ENCODE data around the gene KCNJ10.

Gene KCNJ10

DNA sequence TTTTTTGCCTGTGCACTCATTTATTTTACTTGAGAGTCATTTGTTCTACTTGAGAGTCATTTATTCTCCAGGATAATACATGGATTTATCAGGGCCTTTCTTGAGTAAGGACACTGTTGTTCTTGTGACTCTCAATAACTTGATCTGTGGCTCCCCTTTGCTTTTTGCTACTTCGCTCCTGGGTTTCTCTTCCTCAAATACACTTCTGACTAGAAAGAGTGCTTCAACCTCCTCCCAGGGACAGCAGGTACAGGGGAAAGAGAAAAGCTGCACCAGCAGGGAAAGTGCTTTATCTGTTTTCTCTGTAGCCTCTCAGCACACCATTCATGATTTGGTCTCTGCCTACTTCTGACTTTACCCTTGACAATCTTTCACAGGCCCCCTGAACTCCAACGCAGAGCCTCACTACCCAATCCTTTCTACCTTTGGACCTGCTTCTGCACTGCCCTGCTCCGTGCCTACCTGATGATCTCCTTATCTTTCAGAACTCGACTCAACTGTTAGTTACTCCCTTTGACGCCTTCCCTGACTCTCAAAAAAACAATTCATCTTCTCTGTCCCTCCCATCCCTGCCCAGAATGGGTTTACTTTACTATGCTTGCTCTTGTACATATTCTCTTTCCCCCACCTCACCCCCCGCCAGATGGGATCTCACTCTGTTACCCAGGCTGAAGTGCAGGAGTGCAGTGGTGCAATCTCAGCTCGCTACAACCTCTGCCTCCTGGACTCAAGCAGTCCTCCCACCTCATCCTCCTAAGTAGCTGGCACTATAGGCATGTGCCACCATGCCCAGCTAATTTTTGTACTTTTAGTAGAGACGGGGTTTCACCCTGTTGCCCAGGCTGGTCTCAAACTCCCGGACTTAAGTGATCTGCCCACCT lies 22.6 kb downstream of the KCNJ10 start:
- TF ChIP-seq CTCF (IDR thresholded peaks at IDR 0.05; ENCODE audit: insufficient read depth, low read length, missing control alignments) = no peak
- H3K4me3 ChIP-seq (ENCODE audit: low read depth, low read length) = peak overlapping the region; percentile 15; the same call in 1 of the 2 replicates
- no peak for DNase-seq (ENCODE audit: low read depth, low spot score)
- ChIA-PET POLR2A (no interaction called here), CTCF (interaction anchor here (0.7 to 5.5 kb wide), 15 partner anchors 8 to 205 kb away, joined by 3 to 94 read pairs (median 15); partner anchors contain the start of genes KCNJ9 and PIGM)

DNA sequence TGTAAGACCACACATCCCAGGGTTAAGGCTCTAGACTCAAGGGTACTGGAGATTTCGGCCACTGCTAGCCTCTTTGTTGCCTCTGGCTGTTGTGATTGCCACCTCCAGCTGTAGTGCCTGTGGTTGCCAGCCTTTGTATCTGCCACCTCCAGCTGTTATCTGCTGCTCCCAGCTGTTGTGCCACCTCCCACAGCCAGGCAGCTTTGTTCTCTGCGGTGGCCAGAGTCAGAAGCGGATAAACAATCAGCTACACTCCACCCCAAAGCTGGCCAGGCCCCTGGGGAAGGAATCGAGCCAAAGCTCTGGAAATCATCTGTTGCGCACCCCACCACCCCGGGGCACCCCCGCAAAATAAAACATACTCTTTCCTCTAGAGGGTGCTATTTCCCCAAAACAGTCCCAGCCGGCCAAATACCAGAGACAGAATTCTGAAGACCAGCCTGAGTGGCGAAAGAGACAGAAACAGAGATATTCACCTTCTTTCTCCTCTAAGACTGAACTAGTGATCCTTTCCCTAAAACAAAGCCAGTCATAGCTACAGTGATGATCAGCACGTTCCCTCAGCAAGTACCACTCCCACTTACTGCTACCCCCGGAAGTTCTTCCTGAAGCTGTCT lies 23.4 kb downstream of the KCNJ10 start:
- no peak for DNase-seq (ENCODE audit: low read depth, low spot score)
- ChIA-PET POLR2A (no interaction called here), CTCF (interaction anchor here (0.6 to 5.5 kb wide), 26 partner anchors 8 to 369 kb away, joined by 3 to 94 read pairs (median 5); partner anchors contain the start of genes KCNJ9 and PIGM)
- peak; percentile 39 for TF ChIP-seq CTCF (IDR thresholded peaks at IDR 0.05; ENCODE audit: insufficient read depth, low read length, missing control alignments)
- H3K4me3 ChIP-seq (ENCODE audit: low read depth, low read length) = peak overlapping the region; percentile 15; the same call in 1 of the 2 replicates

DNA sequence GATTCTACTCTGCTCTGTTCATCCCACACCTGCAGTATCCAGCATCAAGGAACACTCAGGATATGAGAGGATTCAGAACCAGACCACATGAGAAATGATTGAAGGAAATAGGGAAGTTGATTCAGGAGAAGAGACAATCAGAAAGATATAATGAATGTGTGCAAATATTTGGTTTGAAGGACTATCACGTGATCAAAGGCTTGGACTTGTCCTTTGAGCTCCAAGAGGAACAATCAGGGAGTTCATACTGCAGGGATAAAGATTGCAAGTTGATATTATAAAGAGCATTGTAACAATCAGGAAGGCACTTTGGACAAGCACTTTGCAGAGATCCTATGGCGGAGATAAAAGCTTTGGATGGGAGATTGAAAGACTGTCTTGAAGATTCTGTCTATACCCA lies 24.3 kb downstream of the KCNJ10 start:
- DNase-seq (ENCODE audit: low read depth, low spot score) = no peak
- H3K4me3 ChIP-seq (ENCODE audit: low read depth, low read length) = no peak overlapping the region
- TF ChIP-seq CTCF (IDR thresholded peaks at IDR 0.05; ENCODE audit: insufficient read depth, low read length, missing control alignments) = no peak
- CTCF ChIA-PET = interaction anchor here (0.6 to 5.5 kb wide), 28 partner anchors 9 to 370 kb away, joined by 3 to 94 read pairs (median 5); partner anchors contain the start of genes KCNJ9 and PIGM
- POLR2A ChIA-PET = no interaction called here

- ChIA-PET POLR2A (no interaction called here), CTCF (interaction anchor here (1.1 to 4.4 kb wide), 3 partner anchors 10 to 36 kb away, joined by 3 to 53 read pairs (median 4); partner anchors contain the start of gene PIGM)
- TF ChIP-seq CTCF (IDR thresholded peaks at IDR 0.05; ENCODE audit: insufficient read depth, low read length, missing control alignments) = no peak
- no peak overlapping the region for H3K4me3 ChIP-seq (ENCODE audit: low read depth, low read length)
- DNase-seq (ENCODE audit: low read depth, low spot score) = no peak
Measured at GRCh38 chr1:160043543-160043942, 26.4 kb downstream of the KCNJ10 start.

GRCh38 chr1:160040476-160040875 lies 29.5 kb downstream of the KCNJ10 start:
- no peak overlapping the region for H3K4me3 ChIP-seq (ENCODE audit: low read depth, low read length)
- CTCF ChIA-PET = interaction anchor here (0.9 to 2.1 kb wide), 2 partner anchors 45 to 153 kb away, joined by 3 to 9 read pairs; no protein-coding TSS in a partner anchor
- POLR2A ChIA-PET = interaction anchor here (0.5 kb wide), 1 partner anchor 236 kb away, joined by 5 read pairs; no protein-coding TSS in a partner anchor
- no peak for TF ChIP-seq CTCF (IDR thresholded peaks at IDR 0.05; ENCODE audit: insufficient read depth, low read length, missing control alignments)
- DNase-seq (ENCODE audit: low read depth, low spot score) = no peak

Measured in AG04449 (cell line).